MM.1S (cell line): Measurements from ENCODE around the gene ADAMTS17.

ENCODE experiments used
- DNase-seq: peaks from one replicate; pipeline ENCODE4 v3.0.0-alpha.2; 2015
- H2AFZ ChIP-seq: fragments of 300-600 bp; sonication (generic); 2 replicates; pipeline ENCODE4 v1.6.0; 2016; ENCODE audit warnings: antibody characterized with exemption, low read length
- H3F3A ChIP-seq: fragments of 300-600 bp; sonication (generic); 2 replicates; pipeline ENCODE4 v1.6.1; 2016; ENCODE audit warnings: mild to moderate bottlenecking, antibody characterized with exemption, low read length, moderate library complexity, mixed read lengths; ENCODE audit not compliant: insufficient read depth
- H3K27ac ChIP-seq: fragments of 300-600 bp; sonication (generic); 2 replicates; pipeline ENCODE4 v1.5.1; 2016; ENCODE audit warnings: mild to moderate bottlenecking, low read length
- H3K27me3 ChIP-seq: fragments of 300-600 bp; sonication (generic); replicated peaks from 2 replicates; pipeline ENCODE4 v1.6.0; 2016; ENCODE audit warnings: low read length; ENCODE audit not compliant: insufficient read depth
- H3K36me3 ChIP-seq: fragments of 300-600 bp; sonication (generic); replicated peaks from 2 replicates; pipeline ENCODE4 v1.6.1; 2016; ENCODE audit warnings: mild to moderate bottlenecking, low read length, mixed read lengths; ENCODE audit not compliant: insufficient read depth
- H3K4me1 ChIP-seq: fragments of 300-600 bp; sonication (generic); 2 replicates; pipeline ENCODE4 v1.6.1; 2016; ENCODE audit warnings: low read length, mixed read lengths
- H3K4me2 ChIP-seq: fragments of 300-600 bp; sonication (generic); 2 replicates; pipeline ENCODE4 v1.6.0; 2016; ENCODE audit warnings: low read depth, low read length
- H3K4me3 ChIP-seq: fragments of 300-600 bp; sonication (generic); 2 replicates; pipeline ENCODE4 v1.5.1; 2016; ENCODE audit warnings: low read length, mixed read lengths
- H3K79me2 ChIP-seq: fragments of 300-600 bp; sonication (generic); 2 replicates; pipeline ENCODE4 v1.6.1; 2016; ENCODE audit warnings: mixed run types, low read length, mixed read lengths
- H3K9ac ChIP-seq: fragments of 300-600 bp; sonication (generic); 2 replicates; pipeline ENCODE4 v1.6.1; 2016; ENCODE audit warnings: low read length, mixed read lengths
- H3K9me2 ChIP-seq: fragments of 300-600 bp; sonication (generic); replicated peaks from 2 replicates; pipeline ENCODE4 v1.6.1; 2016; ENCODE audit warnings: mild to moderate bottlenecking, low read length, mixed read lengths; ENCODE audit not compliant: insufficient read depth
- H3K9me3 ChIP-seq: fragments of 300-600 bp; sonication (generic); replicated peaks from 2 replicates; pipeline ENCODE4 v1.6.1; 2016; ENCODE audit warnings: mild to moderate bottlenecking, low read length, mixed read lengths; ENCODE audit not compliant: insufficient read depth
- H4K20me1 ChIP-seq: fragments of 300-600 bp; sonication (generic); 2 replicates; pipeline ENCODE4 v1.6.1; 2016; ENCODE audit warnings: mild to moderate bottlenecking, low read length, moderate library complexity, mixed read lengths; ENCODE audit not compliant: insufficient read depth
- CTCF ChIP-seq: fragments of 300-600 bp; sonication (generic); IDR thresholded peaks from 2 replicates; pipeline ENCODE4 v1.5.1; 2016; ENCODE audit warnings: antibody characterized with exemption, low read length, mixed read lengths
- EZH2 ChIP-seq: fragments of 300-600 bp; sonication (generic); optimal IDR thresholded peaks from 2 replicates; pipeline ENCODE3; 2017; ENCODE audit warnings: low read depth, mild to moderate bottlenecking, antibody characterized with exemption, low read length, mixed read lengths
- EZH2phosphoT487 ChIP-seq: fragments of 300-600 bp; sonication (generic); IDR thresholded peaks from 2 replicates; pipeline ENCODE4 v1.6.1; 2018; ENCODE audit warnings: antibody characterized with exemption, low read length

Gene ADAMTS17

GRCh38 chr15:99993262-99993661 lies 348.5 kb downstream of the ADAMTS17 start:
- H3K9ac ChIP-seq = no peak overlapping the region
- TF ChIP-seq EZH2phosphoT487 (no peak), CTCF (no peak)
- H2AFZ ChIP-seq = no peak overlapping the region
- no peaks in the 10 kb centered on the region for H3K27me3 ChIP-seq
- no peaks in the 10 kb centered on the region for H4K20me1 ChIP-seq
- no peaks in the 10 kb centered on the region for H3K36me3 ChIP-seq
- H3K79me2 ChIP-seq = no peaks in the 10 kb centered on the region
- no peaks in the 10 kb centered on the region for H3K9me2 ChIP-seq
- DNase-seq = no peak
- H3K4me2 ChIP-seq = no peak overlapping the region
- H3K4me1 ChIP-seq = no peaks in the 10 kb centered on the region
- H3F3A ChIP-seq = no peaks in the 10 kb centered on the region
- H3K9me3 ChIP-seq = no peaks in the 10 kb centered on the region
- H3K27ac ChIP-seq = no peak overlapping the region
- H3K4me3 ChIP-seq = no peak overlapping the region

- Histone ChIP-seq H3K27me3 (no peaks in the 10 kb centered on the region), H3K9ac (no peak overlapping the region), H2AFZ (no peak overlapping the region), H3K9me2 (no peaks in the 10 kb centered on the region), H3K79me2 (no peaks in the 10 kb centered on the region), H3K4me2 (no peak overlapping the region), H3K36me3 (no peaks in the 10 kb centered on the region), H3K4me3 (no peak overlapping the region), H3K4me1 (no peaks in the 10 kb centered on the region), H3K9me3 (no peaks in the 10 kb centered on the region), H3K27ac (no peak overlapping the region), H3F3A (no peaks in the 10 kb centered on the region), H4K20me1 (no peaks in the 10 kb centered on the region)
- no peak for TF ChIP-seq EZH2phosphoT487
- TF ChIP-seq EZH2 = no peak
- no peak for TF ChIP-seq CTCF
- DNase-seq = no peak
Measured at GRCh38 chr15:99992611-99993231, 349.1 kb downstream of the ADAMTS17 start.

- Histone ChIP-seq H3K4me3 (no peak overlapping the region), H3K9me2 (no peaks in the 10 kb centered on the region), H2AFZ (no peak overlapping the region), H3K27ac (no peak overlapping the region), H3K4me2 (no peak overlapping the region), H3K9me3 (no peaks in the 10 kb centered on the region), H3K27me3 (no peaks in the 10 kb centered on the region), H3K36me3 (no peaks in the 10 kb centered on the region), H3K4me1 (no peaks in the 10 kb centered on the region), H3K79me2 (no peaks in the 10 kb centered on the region), H3K9ac (no peak overlapping the region), H4K20me1 (no peaks in the 10 kb centered on the region), H3F3A (no peaks in the 10 kb centered on the region)
- no peak for TF ChIP-seq EZH2phosphoT487
- TF ChIP-seq CTCF = no peak
- TF ChIP-seq EZH2 = no peak
- DNase-seq = no peak
Measured at GRCh38 chr15:99989095-99989494, 352.7 kb downstream of the ADAMTS17 start.
